ENCODE data around the gene FXYD2.

The FXYD2 gene

GRCh38 chr11:117796872-117797529 lies 27.5 kb downstream of the FXYD2 start, which contains the start of gene DSCAML1:
DSCAML1 (minus strand) TSS chr11:117797216; CDS start chr11:117797079, 137 bp downstream.
- DNase-seq (ENCODE audit: low read depth in 2 of 2), result peak in 1 of 2 donors; percentile 35

- no peak for DNase-seq (ENCODE audit: low read depth in 2 of 2)
These were observed 28.1 kb downstream of the FXYD2 start for GRCh38 chr11:117796456-117796871.

DNA sequence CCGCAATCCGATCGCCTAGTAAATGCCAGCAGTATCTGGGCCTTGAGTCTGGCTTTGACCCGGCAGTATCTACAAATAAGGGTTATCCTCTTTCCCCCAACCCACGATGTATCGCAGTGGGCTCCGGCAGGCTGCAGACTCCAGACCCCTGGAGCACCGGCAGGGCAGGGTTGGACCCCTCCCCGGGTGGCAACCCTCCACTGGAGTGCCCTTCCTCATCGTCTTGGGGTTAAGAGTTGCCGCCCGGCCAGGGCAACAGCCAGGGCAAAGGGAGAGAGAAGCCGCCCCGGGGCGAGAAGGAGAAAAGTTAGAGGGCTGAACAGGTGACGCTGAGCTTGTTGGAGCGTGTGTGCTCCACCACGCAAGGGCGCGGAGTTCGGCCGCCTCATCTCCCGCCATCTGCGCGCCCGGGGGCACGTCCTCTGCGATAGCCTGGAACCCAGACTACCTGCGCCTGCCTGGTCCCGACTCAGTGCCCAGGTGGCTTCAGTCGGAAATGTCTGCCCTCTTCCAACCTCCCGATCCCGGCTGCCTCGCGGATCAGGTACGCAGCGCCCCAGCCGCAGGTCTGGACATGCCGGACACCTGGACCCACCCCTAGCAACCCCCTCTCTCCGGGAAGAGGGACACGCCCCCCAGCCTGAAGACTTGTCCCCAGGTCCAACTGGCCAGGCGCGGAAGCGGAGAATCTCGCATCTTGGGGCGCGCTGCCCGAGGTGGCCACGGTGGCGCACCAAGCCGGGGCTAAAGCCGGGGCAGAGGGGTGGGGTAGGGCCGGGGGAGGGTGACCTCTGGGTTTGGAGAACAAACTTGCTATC lies 28.7 kb downstream of the FXYD2 start:
- no peak for DNase-seq (ENCODE audit: low read depth in 2 of 2)

- no peak for DNase-seq (ENCODE audit: low read depth in 2 of 2)
These were observed 29.5 kb downstream of the FXYD2 start for GRCh38 chr11:117794772-117795629.

DNA sequence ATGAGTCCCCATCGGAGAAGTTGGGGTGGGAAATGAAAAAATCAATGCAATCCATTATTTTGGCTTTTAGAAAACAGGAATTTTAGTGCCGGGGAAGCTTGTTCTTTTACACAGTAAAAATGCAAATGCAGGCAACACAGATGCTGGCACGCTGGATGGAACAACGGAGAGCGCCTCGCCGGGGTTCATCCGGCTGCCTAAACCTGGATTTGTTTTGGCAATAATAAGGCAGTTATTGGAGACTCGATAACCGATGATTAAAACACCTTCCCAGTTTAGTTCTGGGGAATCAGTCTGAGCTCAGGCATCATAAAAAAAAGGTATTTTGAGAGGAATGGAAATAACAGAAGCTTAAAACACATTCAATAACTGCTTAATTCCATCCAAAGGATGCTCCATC lies 30.4 kb downstream of the FXYD2 start:
- DNase-seq (ENCODE audit: low read depth in 2 of 2), result no peak

GRCh38 chr11:117793583-117793982 lies 31.0 kb downstream of the FXYD2 start:
- no peak for DNase-seq (ENCODE audit: low read depth in 2 of 2)

DNA sequence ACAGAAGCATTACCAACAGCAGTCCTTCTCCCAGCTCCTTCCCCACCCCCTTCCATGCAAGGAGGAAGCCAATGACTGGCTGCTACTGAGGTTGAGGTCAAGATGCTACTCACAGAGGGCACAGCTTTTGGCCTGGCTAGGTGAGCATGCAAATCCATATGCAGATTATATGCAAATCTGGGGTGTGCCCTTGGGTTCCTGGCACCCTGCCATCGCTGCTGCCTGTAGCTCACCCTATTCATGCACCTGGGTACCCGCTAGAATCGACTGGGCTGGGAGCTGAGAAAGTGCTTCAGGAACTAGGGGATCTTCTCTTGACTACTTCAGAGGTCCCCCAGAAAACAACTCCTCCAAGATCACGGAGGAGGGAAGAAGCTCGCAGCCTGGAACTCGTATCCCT lies 31.6 kb downstream of the FXYD2 start:
- DNase-seq (ENCODE audit: low read depth in 2 of 2), result no peak

DNA sequence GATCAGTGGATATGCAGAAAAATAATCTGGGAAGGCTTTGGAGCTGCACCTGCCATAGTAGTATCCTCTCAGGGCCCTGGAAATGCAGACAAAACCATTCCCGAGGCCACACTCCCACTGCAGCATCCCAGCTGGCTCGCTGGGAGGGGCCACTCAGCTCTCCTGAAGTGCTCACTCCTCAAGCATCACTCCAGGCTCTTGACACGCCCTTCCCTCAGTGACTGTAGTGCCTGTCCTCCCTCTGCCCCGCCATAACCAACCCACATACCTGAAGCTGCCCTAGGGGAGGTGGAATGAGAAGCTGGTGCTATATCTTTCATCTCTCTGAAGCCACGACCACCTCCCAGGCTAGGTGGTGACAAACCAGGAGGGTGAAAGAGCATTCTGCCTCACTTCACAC lies 32.3 kb downstream of the FXYD2 start:
- DNase-seq (ENCODE audit: low read depth in 2 of 2), result no peak

DNA sequence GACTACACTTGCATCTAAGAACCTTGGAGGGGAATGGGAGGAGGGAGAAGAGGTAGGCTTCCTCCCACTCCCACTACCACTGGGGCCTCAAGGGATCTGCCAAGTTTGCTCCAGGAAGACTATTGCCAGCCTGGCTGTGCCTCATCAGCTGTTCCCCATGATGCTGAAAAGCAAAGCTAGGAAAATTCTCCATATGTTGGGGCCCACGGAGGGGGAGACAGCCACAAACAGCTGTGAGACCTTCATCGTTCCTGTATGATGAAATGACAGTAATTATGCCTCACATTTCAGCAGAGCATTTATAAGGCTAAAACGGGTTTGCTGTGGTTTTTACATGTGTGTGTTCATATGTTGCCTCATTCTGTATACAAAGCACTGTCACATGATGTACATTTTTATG lies 34.3 kb downstream of the FXYD2 start:
- DNase-seq (ENCODE audit: low read depth in 2 of 2), result no peak

DNA sequence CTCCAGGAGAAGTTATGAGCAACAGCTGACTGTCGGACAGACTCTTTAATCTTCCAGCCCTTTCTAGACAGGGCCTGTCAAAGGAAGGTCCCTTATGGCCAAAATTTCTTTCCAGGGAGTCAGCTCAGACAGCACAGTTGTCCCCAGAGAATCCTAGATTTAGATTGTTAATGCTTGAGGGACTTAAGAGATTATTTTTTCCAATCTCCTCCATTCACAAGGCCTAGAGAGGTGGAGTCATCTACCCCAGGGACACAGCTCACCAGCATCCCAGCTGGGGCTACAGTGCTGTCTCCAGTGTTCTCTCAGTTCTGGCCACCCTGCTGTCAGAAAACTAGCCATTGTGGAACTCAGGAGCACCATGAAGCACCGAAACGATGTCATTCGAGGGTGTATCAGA lies 35.3 kb downstream of the FXYD2 start:
- no peak for DNase-seq (ENCODE audit: low read depth in 2 of 2)

DNA sequence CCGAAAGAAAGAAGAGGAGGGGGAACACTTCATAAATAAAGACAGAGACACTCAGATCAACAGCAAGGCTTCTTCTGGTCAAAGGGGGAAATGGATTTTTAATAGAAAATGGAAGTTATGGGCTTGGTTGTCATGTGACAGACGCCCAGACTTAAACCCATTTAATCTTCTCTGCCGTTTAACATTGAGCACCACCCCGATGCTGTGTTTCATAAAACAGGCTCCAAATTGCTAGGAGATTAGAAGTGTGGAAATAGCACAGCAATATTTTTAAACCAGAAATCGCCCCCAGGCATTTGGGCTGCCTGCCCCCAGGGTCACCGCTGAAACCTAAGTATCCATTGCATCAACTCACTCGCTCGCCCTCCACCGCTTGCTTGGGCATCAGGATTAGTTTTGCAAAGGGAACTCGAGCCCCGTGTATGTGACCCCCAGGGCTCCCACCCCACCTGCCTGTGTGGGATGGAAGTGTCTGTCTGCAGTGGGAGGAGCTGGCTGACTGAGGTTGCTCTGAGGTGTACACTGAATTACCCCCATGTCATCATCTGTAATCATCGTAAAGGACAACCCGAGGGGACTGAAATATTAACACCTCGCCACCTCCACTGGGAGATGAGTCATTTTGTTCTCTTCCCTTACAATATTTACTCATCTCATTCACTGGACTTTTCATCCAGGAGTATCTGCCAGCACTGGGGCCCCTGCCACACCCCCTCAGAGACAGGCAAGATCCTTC lies 38.2 kb downstream of the FXYD2 start:
- DNase-seq (ENCODE audit: low read depth in 2 of 2), result no peak

DNA sequence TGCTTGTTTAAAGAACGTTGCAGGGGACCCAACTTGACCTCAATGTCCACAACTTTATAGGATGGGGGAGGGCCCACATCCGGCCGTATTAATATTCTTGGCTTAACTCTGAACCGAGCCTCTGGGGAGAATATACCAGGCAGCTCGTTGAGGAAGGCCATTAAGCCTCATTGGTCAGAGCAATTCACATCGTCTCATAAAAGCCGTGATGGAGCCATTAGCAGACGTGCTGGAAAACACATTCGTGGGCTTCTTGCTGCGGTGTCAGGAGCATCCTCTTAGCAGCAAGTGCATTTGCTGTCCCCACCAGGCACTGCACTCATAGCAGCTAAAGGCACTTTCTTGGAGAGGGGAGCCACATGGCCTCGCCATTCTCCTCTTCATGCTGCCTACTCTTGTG lies 42.4 kb downstream of the FXYD2 start:
- no peak for DNase-seq (ENCODE audit: low read depth in 2 of 2)

GRCh38 chr11:117781627-117782026 lies 42.9 kb downstream of the FXYD2 start:
- no peak for DNase-seq (ENCODE audit: low read depth in 2 of 2)

- DNase-seq (ENCODE audit: low read depth in 2 of 2), result no peak
These were observed 44.1 kb downstream of the FXYD2 start for GRCh38 chr11:117780456-117780855.

DNA sequence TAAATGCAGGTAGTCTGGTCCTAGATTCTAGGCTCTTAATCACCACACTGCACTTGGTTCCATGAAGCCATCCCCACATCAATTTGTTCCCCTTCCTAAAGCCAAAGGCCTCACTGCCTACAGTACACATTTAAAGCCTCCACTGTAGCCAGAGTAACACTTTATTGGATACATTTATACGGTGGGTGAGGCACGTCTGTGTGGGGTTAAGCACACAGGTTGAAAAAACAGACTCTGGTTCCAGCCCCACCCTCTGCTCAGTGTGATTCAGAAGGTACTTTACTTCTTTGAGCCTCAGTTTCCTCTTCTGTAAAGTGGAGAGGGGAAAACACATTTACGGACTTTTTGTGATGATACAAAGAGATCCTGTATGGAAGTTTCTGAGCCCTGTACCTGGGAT lies 50.0 kb downstream of the FXYD2 start:
- no peak for DNase-seq (ENCODE audit: low read depth in 2 of 2)

DNA sequence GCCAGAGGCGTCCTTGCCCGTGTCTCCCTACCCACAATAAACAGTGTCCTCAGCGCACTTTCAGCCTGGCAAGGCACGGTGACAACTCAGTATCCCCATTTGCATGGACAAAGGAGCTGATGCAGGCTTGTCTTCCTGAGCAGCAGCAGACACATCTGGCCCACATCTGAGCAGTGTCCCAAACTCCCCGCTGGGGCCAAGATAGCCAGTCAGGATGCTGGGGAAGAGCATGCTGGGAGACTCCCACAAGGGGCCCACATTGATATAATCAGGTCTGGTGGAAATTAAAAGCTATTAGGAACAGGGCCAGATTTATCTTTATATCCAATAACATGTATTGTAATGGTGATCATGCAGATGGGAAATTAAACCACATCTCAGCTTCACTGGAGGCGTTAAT lies 52.2 kb downstream of the FXYD2 start:
- no peak for DNase-seq (ENCODE audit: low read depth in 2 of 2)

DNA sequence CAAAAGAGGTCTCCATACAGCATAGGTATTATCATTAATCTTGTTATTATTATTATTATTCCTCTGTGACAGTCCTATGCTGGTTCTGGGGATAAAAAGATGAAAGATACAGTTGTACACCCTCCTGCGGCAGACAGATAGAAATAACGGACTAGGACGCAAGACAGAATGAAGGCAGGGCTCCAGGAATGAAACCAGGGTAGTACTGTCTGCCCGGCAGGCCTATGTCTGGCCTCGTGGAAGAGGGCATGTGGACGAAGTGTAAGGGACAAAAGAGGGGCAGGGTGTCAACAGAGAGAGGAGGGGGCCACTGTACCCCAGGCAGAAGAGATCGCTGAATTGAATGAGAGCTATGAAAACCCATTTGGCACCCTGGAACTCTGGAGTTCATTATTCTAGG lies 52.7 kb downstream of the FXYD2 start:
- DNase-seq (ENCODE audit: low read depth in 2 of 2), result no peak

DNA sequence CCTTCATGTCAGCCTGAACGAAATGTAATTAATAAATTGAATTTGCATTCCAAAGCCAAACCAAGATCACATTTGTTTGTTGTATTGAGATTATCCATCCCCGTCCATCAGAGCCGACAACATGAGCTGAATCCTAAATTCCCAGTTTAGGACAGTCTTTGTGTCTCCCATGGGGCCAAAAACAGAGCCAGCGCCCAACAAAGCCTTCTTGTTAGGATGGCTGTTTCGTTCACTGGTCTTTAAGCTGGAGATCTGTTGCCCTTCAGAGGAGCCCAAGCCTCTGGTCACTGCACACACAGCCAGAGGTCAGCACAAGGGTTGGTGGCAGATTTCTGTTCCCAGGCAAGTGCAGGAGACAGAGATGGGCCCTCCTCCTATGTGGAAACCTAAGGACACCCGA lies 53.3 kb downstream of the FXYD2 start:
- DNase-seq (ENCODE audit: low read depth in 2 of 2), result no peak

DNA sequence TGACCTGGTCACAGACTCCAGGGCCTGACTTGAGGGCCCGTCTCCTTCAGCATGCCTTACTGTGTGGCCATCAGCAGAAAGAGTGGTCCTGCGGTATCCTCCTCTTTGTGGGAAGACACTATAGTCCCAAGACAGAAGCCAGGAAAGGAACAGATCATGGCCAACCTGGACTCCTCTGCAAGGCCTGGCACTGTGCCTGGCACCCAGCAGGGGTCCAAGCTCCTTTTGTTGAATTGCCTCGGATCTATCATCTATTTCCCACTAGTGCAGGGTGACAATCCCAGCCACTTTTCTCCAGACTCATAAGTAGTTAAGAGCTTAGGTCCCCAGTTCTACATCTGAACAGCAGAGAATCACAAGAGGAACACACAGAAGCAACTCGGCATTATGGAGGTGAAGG lies 54.5 kb downstream of the FXYD2 start:
- no peak for DNase-seq (ENCODE audit: low read depth in 2 of 2)

All from stimulated activated CD8-positive, alpha-beta memory T cell treated with anti-CD3 and anti-CD28 coated beads, Interleukin-7, amount 100 ng/mL, for 4 hours (primary cell).